Activated T-helper 1 cell treated with anti-CD3 and anti-CD28 coated beads, Interleukin-2, amount 50 U/mL, for 16 hours (primary cell): ENCODE measurements around the gene PRR33.

ENCODE experiments used
- DNase-seq, 2 donors: peaks; one replicate each; pipeline ENCODE4 v3.0.0-alpha.2; 2020; ENCODE audit warnings: low read depth in 1 of 2, low spot score in 1 of 2

The PRR33 gene

DNA sequence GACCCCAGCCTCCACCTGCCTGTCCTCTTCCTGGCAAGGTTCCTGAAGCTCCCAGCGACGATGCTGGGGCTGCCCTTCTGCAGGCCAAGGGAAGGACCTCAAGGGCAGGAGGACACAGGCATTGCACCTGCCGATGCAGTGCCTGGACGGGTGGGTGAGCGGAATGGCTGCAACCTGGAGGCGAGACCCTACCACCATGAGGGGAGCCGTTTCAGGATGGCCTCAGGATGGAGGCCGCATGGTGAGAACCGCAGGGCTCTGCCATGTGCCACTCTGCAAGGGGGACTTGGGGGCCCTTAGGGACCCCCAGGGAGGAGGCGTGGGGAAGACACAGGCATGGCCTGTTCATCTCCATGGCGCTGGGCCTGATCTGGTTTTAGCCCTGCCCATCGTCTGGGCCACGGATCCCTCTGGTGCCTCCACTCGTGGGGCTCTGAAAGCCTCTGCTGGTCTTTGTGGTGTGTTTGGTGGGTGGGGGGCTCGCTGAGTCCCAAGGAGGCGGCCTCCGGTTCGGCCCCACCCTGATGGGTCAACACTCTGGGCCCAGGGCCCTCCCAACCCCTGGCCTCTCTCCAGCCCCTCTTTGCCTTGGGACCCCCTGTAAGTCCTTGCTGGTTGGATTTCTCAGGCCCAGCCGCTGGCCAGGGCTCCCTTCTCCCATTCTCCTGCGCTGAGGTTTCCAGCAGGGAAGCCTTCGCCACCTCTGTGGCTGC lies 40.1 kb downstream of the PRR33 start:
- no peak for DNase-seq

DNA sequence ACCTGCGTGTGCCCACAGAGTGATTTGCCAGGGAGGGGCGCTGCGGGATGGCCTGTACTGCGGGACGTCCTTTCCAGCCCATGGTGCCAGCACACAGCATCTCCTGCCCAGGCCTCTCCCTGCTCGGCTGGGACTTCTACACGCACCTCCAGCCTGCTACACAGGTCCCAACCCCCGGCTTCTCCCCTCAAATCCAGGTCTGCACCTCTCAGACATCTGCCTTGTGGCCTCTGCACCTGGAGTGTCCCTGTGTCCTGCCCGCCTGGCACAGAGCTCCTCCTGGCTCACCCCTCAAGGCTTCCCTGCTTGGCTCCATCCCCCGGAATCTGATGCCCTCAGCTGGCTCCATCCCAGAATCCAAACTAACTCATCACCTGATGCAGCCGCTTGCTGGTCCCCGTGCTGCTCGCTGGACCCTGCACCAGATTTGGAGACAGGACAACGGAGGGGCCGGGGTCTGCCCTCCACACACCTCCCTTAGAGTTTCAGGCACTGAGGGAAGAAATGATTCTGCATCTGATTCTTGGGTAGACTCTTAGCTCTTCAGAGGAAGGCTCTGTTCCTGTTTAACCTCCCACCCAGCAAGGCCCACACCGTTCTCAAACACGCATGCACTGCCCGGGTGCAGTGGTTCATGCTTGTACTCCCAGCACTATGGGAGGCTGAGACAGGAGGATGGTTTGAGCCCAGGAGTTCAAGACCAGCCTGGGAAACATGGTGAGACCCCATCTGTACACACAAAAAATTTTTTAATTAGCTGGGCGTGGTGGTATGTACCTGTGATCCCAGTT lies 42.9 kb downstream of the PRR33 start:
- DNase-seq = no peak

DNA sequence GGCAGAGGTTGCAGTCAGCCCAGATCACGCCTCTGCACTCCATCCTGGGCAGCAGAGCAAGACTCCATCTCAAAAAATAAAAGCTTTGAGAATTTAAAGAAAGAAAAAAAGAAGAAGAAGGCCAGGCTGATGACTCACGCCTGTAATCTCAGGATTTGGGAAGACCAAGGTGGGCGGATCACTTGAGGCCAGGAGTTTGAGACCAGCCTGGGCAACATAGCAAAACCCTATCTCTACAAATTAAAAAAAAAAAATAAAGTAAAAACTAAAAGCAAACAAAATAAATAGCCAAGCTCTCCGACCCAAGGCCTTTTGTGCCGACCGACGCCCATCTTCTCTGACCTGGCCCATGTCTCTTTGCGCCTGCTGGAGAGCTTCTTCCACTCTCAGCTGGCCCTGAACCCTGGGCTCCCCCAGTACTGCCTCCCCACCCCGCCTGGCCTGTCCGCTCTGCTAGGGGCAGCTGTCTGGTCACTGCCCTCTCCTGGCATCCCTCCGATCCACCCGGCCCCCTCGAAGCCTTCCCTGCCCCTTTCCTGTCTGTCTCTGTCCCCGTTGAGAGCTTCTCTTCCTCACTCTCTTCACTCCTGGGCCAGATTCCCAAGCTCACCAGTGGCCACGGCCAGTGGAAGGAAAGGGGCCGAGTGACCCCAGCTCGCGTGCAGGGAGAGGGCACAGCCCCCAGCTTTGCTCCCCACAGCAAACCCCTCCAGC lies 43.6 kb downstream of the PRR33 start:
- no peak for DNase-seq

DNA sequence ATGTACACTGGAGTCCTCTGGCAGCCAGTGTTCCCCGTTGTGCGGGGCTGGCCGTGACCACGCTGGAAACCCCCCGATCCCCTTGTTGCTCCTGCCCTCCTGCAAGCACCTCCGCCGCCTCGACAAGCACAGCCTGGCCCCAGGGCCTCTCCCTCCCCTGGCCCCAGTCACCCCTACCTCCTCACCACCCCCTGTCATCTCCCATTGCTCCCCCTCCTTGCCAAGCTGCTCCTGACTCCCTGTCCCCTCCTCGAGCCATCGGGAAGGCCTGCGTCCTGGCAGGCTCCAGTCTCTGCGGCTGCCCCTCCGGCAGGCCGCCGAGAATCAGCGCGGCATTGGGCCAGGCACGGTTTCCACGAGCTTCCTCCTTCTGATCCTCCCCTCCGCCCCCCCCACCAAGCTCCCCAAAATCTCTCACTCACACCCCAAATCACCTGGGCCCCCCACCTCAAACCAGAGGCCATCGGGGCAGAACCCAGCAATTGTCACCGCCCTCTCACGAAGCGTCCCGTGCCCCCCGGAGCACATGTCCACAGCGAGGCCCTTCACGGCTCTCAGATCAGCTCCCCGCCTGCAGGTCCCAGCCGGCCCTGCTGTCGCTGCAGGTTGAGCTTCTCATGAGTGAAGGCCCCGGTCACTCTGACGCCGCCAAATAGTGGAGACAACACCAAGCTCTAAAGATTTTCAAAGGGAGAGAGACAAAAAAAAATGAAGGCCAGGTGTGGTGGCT lies 44.5 kb downstream of the PRR33 start:
- DNase-seq = no peak

DNA sequence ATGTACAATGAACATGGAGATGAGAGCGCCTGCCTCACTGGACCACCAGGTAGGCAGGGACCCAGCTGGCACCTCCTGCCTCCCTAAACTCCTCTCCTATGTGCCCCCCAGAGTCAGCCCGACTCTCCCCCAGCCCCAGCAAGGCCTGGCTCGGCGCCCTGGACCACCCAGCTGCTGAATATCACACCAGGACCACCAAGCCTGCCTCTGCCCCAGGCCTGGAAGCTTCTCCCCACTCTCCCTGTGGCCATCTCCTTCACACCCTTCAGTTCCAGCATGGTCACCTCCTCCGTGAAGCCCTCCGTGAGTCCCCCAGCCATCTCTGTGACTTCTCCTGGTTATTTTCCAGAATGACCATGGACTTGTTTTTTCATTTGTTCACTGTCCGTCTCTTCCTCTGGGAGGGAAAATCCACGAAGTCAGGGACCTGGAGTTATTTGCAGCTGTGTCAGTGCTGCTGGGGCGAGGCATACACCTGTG lies 45.2 kb downstream of the PRR33 start:
- DNase-seq = no peak

DNA sequence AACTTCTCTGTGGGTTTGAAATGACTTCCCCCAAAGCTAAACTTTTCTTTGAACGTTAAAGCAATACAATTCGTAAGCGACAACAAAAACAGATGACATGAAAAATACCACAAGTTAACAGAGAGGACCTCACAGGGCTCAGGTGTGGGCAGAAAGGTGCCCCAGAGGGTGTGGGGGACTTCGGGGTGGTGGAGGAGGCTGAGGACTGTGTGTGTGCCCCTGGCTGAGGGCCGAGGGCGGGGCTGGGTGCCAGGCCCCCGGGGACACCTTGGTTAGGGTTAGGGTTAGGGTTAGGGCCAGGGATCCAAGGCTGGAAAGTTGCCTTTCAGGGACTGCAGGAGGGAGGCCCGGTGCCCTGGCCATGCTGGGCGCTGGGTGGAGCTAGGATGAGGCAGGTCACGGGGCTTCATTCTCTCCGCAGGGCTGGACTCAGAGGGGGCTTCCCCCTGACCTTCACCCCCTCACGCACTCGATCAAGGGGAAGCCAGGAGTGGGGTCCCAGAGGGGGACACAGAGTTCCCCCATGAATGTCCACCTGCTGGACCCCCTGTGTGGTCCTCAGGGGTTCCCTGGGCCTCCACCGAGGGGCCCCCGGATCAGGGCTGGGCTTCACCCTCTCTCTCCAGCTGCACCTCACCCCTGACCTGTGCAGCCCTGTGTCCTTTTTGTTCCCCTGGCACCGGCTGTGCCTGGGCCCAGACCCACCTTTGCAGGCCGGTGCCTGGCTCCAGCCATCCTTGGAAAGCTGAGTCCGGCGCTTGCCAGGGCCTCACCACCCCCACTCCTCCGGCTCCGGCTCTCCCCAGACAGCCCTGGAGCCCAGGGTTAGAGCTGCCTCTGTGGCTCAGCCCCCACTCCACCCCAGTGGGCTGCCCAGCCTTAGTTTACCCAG lies 45.9 kb downstream of the PRR33 start:
- no peak for DNase-seq

DNA sequence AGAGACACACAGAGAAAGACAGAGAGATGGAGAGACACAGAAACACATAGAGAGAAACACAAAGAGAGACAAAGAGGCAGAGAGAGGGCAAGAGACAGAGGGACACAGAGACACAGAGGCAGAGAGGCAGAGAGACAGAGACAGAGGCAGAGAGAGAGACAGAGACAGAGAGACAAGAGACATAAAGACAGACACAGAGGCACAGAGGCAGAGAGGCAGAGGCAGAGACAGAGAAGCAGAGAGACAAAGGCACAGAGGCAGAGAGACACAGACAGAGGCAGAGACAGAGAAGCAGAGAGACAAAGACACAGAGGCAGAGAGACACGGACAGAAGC lies 46.6 kb downstream of the PRR33 start:
- DNase-seq = no peak

DNA sequence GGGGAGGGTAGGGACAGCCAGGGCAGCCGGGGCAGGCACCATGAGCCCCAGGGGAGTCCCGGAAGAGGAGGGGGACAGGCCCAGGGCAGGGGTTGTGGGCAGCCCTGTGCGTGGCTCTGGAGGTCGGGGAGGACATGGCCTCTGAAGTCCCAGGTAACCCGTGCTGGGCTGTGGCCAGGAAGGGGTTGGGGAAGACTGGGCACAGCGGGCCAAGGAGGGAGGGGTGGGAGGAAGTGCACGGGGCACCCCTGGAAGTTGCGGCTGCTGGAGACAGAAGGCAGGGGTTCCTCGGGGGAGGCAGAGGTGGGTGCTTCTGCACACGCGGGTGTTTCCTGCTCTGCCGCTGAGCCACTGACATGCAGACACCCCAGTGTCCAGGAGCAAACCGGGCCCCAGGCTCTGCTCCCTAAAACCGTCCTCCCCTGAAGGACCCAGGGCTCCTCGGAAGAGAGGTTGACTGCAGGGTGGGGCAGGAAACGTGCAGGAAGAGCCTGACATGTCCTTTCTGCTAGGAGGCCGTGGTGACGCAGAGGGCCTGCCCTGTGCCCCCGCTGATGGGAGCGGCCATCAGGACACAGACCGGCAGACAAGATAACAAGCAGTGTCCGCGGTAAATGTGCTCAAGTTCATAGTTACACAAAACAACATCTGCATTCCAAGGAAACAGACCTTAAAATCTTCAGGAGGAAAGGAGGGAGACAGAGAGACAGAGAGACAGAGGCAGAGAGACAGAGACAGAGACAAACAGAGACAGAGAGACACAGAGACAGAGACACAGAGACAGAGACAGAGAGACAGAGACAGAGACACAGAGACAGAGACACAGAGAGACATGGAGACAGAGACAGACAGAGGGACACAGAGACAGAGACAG lies 47.2 kb downstream of the PRR33 start:
- no peak for DNase-seq

DNA sequence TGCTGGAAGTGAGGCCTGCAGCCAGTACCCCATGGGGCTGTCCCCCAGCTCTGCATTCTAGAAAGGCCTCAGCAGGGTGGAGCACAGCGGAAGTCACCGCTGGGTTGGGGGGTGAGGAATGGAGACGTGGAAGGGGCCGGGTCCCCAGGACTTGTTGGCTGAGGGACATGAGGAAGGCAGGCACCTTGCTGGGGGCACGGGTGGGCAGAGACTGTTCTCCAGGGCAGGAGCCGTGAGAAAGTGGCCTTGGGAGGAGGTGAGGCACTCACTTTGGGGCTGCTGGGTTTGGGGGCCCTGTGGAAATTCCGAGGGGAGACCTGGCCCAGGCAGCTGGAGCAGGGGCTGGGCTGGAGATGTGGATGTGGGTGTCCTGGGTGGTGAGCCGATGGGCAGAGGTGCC lies 47.9 kb downstream of the PRR33 start:
- no peak for DNase-seq

DNA sequence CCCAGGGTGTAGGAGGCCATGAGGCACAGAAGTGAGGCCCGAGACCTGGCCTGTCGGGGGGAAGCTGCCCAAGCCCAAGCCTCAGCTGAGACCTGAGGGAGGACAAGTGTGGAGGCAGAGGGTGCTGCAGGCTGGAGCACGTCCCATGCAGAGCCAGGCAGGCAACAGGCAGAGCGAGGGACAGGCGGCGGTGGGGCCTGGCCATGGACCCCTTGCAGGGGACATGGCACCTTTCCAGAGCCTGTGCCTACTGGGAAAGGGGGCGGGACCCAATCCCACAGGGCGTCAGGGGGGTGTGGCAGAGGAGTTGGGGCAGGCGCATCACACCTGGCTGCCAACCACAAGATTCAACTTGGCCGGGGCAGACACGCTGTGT lies 48.6 kb downstream of the PRR33 start:
- DNase-seq = no peak

DNA sequence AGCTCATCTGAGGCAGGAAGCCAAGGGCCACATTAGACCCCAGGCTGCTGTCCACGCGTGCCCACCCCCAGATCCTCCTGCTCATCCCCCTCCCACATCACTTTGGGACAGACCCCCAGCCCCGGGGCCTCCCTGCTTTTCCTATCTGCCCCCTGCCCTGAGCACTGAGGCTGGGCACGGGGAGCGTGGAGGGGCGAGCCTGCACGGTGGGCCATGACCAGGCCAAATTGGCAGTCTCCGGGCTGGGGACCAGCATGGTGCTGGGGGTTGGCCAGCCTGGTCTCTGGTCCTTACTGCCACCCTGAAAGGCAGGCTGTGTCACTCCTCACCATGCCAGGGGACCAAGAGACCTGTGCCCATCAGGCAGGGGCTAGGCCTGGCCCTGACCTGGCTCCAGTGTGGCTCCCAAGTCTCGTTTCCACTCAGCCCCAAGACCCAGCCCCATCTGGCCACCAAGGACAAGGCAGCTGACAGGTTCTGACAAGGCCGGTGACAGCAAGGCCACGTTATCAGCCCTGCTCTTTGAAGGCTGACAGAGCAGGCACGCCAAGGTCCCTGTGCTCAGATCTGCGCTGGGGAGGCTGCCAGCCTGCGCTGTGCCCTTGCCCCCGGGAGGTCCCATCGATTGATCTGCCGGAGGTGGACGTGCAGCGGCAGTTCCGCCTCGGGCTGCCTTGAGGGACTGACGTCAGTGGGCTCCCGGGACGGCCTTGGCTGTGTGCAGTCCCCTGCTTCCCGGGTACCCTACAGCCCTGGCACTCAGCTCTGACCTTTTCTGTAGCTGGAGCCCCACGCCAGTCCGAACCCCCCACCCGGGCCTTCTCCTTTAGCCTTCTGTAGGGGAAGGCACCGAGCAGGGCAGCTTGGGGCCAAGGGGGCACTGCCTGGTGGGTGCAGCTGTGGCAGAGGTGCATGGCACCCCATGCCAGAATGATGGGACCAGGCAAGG lies 49.3 kb downstream of the PRR33 start:
- no peak for DNase-seq

DNA sequence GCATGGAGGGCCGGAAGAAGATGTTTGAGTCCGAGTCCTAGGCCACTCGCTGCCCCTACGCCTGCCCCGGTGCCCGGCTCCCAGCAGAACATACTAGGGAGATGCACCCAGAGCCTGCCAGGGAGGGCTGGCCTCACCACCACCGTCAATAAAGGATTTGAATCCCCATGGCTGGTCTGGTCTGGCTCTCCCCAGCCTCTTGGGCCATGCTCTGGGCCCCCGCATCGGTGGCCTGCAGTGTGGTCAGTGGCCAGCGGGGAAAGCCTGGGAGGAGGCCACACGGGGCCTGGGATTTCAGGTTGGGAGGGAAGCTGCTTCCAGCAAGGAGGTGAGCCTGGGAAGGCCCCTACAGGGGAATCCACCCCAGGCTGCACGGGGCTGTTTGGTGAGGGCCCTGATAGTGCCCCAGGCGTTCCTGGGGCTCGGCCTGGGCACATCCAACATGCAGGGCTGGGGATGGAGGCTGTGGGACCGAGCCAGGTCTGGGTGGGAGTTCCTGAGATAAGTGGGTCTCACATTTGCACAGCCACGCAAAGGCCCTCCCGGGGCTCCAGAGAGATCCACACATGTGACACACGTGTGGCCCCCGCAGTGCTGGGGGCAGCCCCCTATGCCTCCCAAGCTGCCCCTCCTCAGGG lies 50.1 kb downstream of the PRR33 start:
- no peak for DNase-seq

DNA sequence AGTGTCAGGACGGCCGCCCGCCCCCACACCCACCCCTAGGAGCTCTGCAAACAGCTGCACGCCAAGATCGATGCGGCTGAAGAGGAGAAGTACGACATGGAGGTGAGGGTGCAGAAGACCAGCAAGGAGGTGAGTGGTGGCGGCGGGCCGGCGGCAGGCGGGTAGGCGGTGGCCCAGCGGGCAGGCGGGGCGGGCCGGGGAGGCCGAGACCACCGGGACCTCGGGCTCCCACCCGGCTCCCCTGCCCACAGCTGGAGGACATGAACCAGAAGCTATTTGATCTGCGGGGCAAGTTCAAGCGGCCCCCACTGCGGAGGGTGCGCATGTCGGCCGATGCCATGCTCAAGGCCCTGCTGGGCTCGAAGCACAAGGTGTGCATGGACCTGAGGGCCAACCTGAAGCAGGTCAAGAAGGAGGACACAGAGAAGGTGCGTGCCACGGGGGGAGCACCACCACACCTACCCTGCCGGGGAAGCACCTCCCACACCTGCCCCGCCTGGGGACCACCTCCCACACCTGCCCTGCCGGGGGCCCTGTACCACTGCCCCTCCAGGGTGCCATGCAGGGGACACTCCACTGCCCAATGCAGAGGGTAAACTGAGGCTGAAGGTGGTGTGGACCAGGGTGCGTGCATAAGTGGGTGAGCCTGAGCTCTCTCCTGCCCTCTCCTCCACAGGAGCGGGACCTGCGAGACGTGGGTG lies 50.8 kb downstream of the PRR33 start:
- no peak for DNase-seq

DNA sequence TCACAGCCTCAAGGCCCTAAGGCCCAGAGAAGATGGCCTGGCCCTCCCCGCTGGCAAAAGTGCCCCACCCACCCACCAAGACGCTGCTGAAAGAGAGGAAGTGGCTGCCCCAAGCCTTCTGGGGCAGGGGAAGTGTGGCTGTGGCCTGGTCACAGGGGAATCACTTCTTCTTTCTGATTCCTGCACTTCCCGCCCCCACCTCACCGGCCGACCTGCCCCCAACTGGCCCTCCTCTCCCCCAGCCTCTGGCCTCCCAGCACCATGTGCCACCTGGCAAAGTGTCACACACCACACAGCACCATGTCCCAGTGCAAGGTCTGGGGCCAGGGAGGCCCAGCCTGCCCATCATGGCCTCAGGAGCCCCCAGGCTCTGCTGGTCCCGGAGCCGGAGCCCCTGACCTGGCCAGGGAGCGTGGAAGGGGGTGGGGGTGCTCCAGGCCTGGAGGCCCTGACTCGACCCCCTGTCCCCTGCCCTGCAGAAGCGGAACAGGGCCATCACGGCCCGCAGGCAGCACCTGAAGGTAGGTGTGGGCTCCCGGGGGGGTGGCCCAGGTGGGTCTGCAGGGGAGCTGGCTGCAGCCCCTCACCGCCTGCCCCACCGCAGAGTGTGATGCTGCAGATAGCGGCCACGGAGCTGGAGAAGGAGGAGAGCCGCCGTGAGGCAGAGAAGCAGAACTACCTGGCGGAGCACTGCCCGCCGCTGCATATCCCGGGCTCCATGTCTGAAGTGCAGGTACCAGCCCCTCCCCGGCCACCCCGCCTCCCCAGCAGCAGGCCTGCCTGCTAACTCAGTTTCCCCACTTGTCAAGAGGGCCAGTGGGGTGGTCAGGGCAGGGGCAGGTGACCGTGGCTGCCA lies 51.5 kb downstream of the PRR33 start:
- no peak for DNase-seq

DNA sequence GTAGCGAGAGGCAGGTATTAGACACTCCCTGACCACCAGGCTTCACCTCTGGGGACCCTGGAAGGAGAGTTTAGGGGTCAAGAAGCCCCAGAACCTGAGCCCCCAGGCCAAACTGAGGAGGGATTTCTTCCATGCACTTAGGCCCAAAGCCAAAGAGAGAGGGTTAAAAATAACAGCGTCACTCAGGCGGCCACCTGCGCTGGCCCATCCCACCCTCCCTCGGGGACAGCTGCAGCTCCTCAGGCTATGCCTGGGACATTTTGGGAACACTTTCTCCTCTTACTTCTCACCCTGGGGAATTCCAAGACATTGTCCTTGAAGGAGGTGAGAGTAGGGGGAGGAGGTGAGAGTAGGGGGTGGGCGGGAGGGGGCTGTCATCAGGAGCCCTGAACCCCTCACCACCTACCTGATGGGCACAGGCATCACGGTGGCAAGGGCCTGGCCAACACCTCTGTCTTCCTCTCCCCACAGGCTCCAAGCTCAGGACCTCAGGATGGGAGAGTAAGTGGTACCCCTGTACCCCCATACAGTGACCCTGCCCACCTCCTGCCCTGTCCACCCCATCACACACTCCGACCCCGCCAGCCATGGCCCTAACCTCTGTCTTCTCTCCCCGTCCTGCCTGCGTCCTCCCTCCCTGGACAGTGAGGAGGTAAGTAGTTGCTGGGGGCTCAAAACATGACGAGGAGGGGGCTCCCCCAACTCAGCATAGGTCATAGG lies 52.3 kb downstream of the PRR33 start:
- no peak for DNase-seq
